ENCODE data around the gene RIMBP2.

The RIMBP2 gene

DNA sequence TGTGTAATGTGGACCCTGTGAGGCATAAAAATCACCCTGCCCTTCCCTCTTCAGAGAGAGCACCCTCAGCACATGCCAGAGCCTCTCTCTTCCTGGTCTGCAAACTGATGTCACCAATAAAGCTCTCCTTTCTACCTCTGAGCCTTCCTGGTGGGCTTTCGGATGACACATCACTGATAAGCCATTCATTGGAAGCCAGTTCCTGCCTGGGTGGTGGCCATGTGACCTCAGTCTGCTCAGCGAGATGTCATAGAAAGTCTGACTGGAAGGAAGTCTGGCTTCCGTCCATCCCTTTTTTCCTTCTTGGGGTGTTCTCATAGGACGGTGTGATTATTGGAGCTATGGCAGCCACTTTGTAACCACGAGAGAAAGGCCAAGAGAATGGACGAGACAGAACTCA is 282.7 kb downstream of the RIMBP2 start:
- Histone ChIP-seq H3K36me3 (ENCODE audit: control insufficient read depth, insufficient read depth, low read length) (no peaks in the 10 kb centered on the region), H3K4me3 (ENCODE audit: extremely low read depth, insufficient read depth, low read length, poor library complexity, severe bottlenecking) (no peak overlapping the region), H3K27ac (ENCODE audit: low read depth, low read length, severe bottlenecking) (no peak overlapping the region), H3K9me3 (ENCODE audit: control insufficient read depth, low read length) (no peaks in the 10 kb centered on the region), H3K4me1 (ENCODE audit: control insufficient read depth, insufficient read depth, low read length, poor library complexity, severe bottlenecking) (no peaks in the 10 kb centered on the region)
- whole genome bisulfite sequencing, 2 experiments (ENCODE audit: insufficient coverage in 2 of 2): 80 to 90% methylated on average over 3 to 4 of the region's 6 CpGs

DNA sequence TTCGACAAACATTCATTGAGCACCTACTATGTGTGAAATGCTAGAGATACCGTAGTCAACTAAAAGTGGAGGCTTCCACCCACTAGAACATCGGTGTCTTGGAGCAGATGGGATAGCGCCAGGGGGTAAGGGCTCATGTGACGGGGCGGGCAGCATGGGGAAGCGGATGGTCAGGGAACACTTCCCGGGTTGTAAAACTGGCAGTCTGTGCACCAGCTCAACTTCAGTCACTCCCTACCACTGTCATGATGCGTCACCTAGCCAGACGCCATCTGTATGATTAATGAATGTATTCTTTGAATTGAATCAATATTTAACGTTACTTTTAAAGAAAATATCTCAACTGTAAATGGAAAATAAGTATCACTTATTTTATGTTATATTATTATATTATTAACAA is 284.9 kb downstream of the RIMBP2 start:
- Histone ChIP-seq H3K27ac (ENCODE audit: low read depth, low read length, severe bottlenecking) (no peak overlapping the region), H3K4me1 (ENCODE audit: control insufficient read depth, insufficient read depth, low read length, poor library complexity, severe bottlenecking) (no peaks in the 10 kb centered on the region)
- 83 to 92% methylated on average over 3 to 8 of the region's 11 CpGs for WGBS, 2 experiments (ENCODE audit: insufficient coverage in 2 of 2)

DNA sequence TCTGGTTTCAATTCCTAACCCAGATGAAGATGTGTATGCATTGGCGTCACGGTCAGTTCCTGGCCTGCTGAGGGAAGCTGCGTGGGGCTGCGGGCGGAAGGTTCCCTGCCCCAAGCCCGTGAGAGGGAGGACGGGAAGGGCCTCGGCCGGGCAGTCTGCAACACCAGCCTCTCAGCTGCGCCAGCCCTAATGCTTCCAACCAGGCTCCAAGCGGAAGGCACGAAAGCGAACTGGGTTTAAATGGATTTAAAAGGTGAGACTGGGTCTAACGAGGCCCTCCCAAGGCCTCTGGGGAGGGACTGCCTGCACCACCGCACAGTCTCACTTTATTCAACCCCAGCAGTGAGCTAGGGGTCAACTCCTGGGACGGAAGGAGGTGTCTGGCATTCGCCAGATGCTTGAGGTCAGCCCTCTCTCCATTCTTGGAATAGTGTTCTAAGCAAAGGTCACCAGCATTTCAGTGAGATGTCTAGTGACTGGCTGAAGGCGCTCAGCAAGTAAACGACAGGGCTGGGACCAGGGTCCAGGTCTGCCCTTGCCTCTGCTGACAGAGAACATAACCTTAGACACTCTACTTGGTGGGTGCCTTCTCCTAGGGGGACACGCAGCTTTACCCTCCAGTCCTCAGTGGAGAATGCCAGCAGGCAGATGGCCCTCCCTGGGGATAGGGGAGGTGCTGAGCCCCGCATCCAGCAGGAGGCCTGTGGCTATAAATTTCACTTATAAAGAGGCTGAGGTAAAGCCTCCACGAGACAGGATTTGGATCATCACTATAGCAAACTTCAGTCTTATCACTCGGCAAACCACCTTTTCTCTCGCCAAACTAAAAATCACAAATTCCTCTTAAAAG is 286.2 kb downstream of the RIMBP2 start:
- H3K27ac ChIP-seq (ENCODE audit: low read depth, low read length, severe bottlenecking): no peak overlapping the region
- H3K9me3 ChIP-seq (ENCODE audit: control insufficient read depth, low read length): no peaks in the 10 kb centered on the region
- 91% methylated on average over 21 to 23 of the region's 24 CpGs for WGBS, 2 experiments (ENCODE audit: insufficient coverage in 2 of 2)
- H3K36me3 ChIP-seq (ENCODE audit: control insufficient read depth, insufficient read depth, low read length): no peaks in the 10 kb centered on the region
- no peak overlapping the region for H3K4me3 ChIP-seq (ENCODE audit: extremely low read depth, insufficient read depth, low read length, poor library complexity, severe bottlenecking)
- H3K4me1 ChIP-seq (ENCODE audit: control insufficient read depth, insufficient read depth, low read length, poor library complexity, severe bottlenecking): no peaks in the 10 kb centered on the region

More for the DNA sequence above, 284.9 kb downstream of the RIMBP2 start:
- no peaks in the 10 kb centered on the region for H3K36me3 ChIP-seq (ENCODE audit: control insufficient read depth, insufficient read depth, low read length)
- H3K4me3 ChIP-seq (ENCODE audit: extremely low read depth, insufficient read depth, low read length, poor library complexity, severe bottlenecking): no peak overlapping the region
- H3K9me3 ChIP-seq (ENCODE audit: control insufficient read depth, low read length): no peaks in the 10 kb centered on the region

DNA sequence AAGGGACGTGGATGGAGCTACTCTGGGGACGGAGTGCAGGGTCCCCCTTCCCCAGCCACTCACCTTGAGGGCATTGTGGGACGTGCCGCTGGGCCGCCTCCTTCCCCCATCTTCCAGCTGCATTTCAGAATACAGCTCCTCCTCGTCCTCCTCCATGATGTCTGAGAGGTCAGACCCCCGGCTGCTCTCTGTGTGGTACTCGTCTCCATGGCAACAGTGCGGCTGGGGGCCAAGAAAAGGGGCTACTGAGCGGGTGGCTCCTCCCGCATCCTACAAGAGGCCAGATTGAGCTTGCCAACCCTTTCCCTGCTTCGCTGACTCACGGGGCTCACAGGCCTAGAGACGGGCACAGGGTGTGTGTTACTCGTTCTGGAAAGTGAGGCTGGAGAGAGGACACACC is 288.0 kb downstream of the RIMBP2 start:
- H3K9me3 ChIP-seq (ENCODE audit: control insufficient read depth, low read length): no peaks in the 10 kb centered on the region
- no peak overlapping the region for H3K27ac ChIP-seq (ENCODE audit: low read depth, low read length, severe bottlenecking)
- no peaks in the 10 kb centered on the region for H3K4me1 ChIP-seq (ENCODE audit: control insufficient read depth, insufficient read depth, low read length, poor library complexity, severe bottlenecking)
- H3K4me3 ChIP-seq (ENCODE audit: extremely low read depth, insufficient read depth, low read length, poor library complexity, severe bottlenecking): no peak overlapping the region
- no peaks in the 10 kb centered on the region for H3K36me3 ChIP-seq (ENCODE audit: control insufficient read depth, insufficient read depth, low read length)
- 69 to 81% methylated on average over 13 to 15 of the region's 15 CpGs for WGBS, 2 experiments (ENCODE audit: insufficient coverage in 2 of 2)

DNA sequence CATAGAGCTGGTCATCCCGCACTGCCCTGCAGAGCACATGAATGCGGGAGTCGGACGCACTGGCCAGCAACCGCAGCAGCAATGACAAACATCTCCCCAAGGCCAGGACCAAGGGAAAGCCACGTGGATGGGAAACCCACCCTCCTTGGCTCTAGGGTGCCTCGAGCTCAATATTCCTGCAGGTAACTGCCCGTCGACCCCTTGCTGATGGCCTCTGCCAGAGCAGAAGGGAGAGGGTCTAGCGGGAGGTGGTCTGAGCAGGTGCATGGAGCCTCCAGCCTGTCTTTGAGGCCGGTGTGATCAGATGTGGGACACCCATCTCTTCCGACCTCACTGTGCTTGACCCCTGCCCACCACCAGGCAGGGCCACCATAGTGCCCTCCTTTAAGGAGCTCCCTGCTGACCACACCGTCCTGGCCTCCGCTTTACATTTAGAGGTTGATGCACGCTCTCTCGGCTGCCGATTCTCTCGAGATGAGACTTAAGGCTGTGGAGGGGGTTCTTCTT is 288.7 kb downstream of the RIMBP2 start:
- Histone ChIP-seq H3K27ac (ENCODE audit: low read depth, low read length, severe bottlenecking) (no peak overlapping the region), H3K9me3 (ENCODE audit: control insufficient read depth, low read length) (no peaks in the 10 kb centered on the region), H3K36me3 (ENCODE audit: control insufficient read depth, insufficient read depth, low read length) (no peaks in the 10 kb centered on the region), H3K4me3 (ENCODE audit: extremely low read depth, insufficient read depth, low read length, poor library complexity, severe bottlenecking) (no peak overlapping the region), H3K4me1 (ENCODE audit: control insufficient read depth, insufficient read depth, low read length, poor library complexity, severe bottlenecking) (no peaks in the 10 kb centered on the region)
- 90 to 97% methylated on average over 12 to 13 of the region's 18 CpGs for WGBS, 2 experiments (ENCODE audit: insufficient coverage in 2 of 2)

DNA sequence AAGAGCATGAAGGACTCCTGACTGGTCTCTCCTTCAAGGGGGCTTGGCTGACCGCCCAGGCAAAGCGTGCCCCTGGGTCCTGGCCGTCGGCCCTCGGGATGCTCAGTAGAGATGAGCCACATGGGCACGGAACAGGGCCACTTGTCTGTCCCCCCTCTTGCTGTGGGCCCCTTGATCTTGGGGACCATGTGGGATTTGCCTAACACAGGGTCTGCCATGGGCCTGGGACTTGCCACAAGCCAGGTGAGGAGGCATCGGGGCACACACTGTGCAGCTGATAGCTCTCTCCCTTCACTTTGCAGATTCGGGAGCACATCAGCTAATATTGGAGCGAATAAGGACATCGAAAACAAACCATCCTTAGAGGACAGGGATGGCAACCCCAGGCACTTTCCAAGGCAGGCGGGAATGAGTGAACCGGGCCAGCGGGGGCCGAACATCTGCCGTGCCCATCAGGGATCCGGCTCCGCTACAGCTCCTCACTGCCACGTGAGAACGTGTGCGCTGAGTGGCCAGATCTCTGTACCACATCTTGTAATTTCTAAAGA is 290.3 kb downstream of the RIMBP2 start:
- Histone ChIP-seq H3K4me3 (ENCODE audit: extremely low read depth, insufficient read depth, low read length, poor library complexity, severe bottlenecking) (no peak overlapping the region), H3K36me3 (ENCODE audit: control insufficient read depth, insufficient read depth, low read length) (no peaks in the 10 kb centered on the region), H3K27ac (ENCODE audit: low read depth, low read length, severe bottlenecking) (no peak overlapping the region), H3K9me3 (ENCODE audit: control insufficient read depth, low read length) (no peaks in the 10 kb centered on the region), H3K4me1 (ENCODE audit: control insufficient read depth, insufficient read depth, low read length, poor library complexity, severe bottlenecking) (no peaks in the 10 kb centered on the region)
- WGBS, 2 experiments (ENCODE audit: insufficient coverage in 2 of 2): 92 to 98% methylated on average over 16 of the region's 20 CpGs

DNA sequence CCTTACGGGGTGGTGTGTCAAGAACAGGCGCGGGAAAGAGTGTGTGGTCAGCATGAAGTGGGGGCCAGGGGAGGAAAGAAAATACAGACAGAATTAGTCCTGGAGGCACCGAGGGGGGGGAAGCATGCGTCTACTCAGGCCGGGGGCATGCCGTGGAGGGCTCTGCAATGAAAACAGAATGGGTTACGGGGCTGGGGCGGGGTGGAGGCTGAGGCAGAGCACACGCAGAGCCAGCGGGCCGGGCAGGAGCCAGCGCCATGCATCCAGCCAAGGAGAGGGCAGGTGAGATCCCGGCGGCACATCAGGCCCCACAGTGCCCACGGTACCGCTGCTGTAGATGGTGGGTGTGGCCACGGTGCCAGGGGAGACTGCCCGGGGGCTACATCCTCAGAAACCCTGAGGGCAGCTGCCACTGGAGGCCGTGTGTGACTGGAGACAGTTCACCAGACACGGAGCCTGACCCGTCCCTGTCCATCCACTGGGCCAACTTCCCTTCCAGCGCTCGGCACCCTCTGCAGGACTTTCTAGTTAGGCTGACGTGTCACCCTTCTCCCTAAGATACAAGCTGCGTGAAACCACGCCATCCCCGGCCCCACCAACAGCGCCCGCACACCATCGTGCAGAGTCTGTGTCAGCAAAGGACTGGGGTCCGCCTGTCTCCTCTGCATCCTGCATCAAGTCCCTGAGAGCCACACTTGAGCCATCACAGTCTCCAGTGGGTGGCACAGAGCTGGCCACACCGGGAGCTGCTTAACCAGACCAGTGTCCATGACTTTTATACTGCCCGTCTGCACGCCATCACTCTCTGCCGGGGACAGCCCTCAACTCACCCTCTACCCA is 291.0 kb downstream of the RIMBP2 start:
- Histone ChIP-seq H3K27ac (ENCODE audit: low read depth, low read length, severe bottlenecking) (no peak overlapping the region), H3K36me3 (ENCODE audit: control insufficient read depth, insufficient read depth, low read length) (no peaks in the 10 kb centered on the region)
- 91 to 92% methylated on average over 30 to 36 of the region's 36 CpGs for WGBS, 2 experiments (ENCODE audit: insufficient coverage in 2 of 2)

DNA sequence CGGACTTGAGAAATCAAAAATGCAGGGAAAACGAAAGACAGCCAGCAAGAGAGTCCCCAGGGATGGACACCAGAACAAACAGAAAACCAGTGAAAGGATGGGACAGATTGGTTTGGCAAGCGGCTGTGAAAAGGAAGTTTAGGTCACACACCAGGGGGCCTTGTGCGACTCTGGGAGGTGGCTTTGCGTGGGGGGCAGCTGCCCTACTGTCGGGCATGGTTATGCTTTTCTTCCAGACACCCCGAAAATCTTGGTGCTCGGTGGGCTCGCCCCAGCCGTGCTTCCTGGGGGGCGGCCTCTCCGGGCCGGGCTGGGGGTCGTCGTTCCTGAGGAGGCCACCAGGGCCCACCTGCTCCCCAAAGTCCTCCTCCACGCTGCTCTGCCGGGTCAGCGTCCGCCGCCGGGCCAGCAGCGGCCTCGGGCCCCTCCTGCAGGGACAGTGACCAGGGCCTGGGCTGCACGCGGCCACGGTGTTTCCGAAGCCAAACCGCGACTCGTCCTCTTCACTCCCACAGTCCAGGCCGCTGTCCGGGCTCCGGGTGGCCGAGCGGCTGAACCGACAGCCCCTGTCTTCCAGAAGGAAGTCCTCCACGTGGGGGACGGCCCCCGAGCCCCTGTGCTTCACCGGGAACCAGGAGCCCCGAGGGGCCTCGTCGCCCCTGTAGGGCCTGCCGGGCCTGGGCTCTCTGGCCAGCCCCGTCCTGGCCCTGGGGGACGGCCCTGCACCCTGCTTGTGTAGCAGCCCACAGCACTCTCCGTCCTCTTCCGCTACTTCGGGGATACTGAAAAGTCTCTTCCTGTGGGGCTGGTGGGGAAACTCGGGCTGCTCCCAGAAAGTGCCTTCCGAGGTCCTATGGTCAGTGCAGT is 291.9 kb downstream of the RIMBP2 start:
- Histone ChIP-seq H3K4me1 (ENCODE audit: control insufficient read depth, insufficient read depth, low read length, poor library complexity, severe bottlenecking) (no peaks in the 10 kb centered on the region), H3K36me3 (ENCODE audit: control insufficient read depth, insufficient read depth, low read length) (no peaks in the 10 kb centered on the region), H3K27ac (ENCODE audit: low read depth, low read length, severe bottlenecking) (no peak overlapping the region), H3K4me3 (ENCODE audit: extremely low read depth, insufficient read depth, low read length, poor library complexity, severe bottlenecking) (no peak overlapping the region), H3K9me3 (ENCODE audit: control insufficient read depth, low read length) (no peaks in the 10 kb centered on the region)
- WGBS, 2 experiments (ENCODE audit: insufficient coverage in 2 of 2): 93 to 94% methylated on average over 47 to 51 of the region's 51 CpGs

More for the DNA sequence above, 291.0 kb downstream of the RIMBP2 start:
- Histone ChIP-seq H3K4me1 (ENCODE audit: control insufficient read depth, insufficient read depth, low read length, poor library complexity, severe bottlenecking) (no peaks in the 10 kb centered on the region), H3K4me3 (ENCODE audit: extremely low read depth, insufficient read depth, low read length, poor library complexity, severe bottlenecking) (no peak overlapping the region), H3K9me3 (ENCODE audit: control insufficient read depth, low read length) (no peaks in the 10 kb centered on the region)

DNA sequence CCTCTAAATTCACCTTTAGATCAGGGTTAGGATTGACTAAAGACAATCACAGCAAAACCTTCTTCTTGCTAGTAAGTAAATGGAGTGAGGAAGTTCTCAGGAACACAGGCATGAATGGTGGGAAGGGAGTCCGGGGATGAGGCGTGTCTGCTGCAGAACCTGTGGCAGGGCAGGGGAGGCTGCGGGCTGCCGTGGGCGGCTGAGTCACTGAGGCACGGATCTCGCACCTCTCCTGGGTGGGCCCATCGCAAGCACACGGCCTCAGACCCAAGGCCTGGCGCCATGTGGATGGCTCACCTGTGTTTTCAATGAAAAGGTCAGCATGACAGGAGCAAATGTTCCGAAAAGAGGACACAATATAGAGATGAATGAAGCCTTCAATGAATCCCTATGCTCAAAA is 293.0 kb downstream of the RIMBP2 start:
- Histone ChIP-seq H3K4me3 (ENCODE audit: extremely low read depth, insufficient read depth, low read length, poor library complexity, severe bottlenecking) (no peak overlapping the region), H3K9me3 (ENCODE audit: control insufficient read depth, low read length) (no peaks in the 10 kb centered on the region), H3K4me1 (ENCODE audit: control insufficient read depth, insufficient read depth, low read length, poor library complexity, severe bottlenecking) (no peaks in the 10 kb centered on the region), H3K36me3 (ENCODE audit: control insufficient read depth, insufficient read depth, low read length) (no peaks in the 10 kb centered on the region), H3K27ac (ENCODE audit: low read depth, low read length, severe bottlenecking) (no peak overlapping the region)
- 95 to 96% methylated on average over 8 to 10 of the region's 11 CpGs for WGBS, 2 experiments (ENCODE audit: insufficient coverage in 2 of 2)

DNA sequence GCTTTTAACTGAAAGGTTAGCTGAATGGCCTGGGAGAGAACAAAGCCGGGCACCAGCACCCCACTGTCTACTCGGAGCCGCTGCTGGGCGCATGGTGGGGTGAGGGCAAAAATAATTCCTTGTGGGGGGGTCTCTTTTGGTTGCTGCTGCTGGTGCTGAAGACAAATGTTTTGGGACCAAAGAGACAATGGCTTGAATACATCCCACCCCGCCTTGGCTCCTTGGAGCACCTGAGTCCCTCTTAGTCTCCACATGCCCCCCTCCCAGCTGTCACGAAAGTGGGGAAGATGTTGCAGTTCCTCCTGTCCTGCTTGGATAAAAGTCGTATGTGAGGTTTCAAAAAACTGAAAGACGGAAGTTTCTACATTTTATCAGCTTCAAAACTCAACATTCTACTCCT is 293.4 kb downstream of the RIMBP2 start:
- no peak overlapping the region for H3K4me3 ChIP-seq (ENCODE audit: extremely low read depth, insufficient read depth, low read length, poor library complexity, severe bottlenecking)
- 84 to 95% methylated on average over 6 to 8 of the region's 8 CpGs for whole genome bisulfite sequencing, 2 experiments (ENCODE audit: insufficient coverage in 2 of 2)
- H3K27ac ChIP-seq (ENCODE audit: low read depth, low read length, severe bottlenecking): no peak overlapping the region
- H3K4me1 ChIP-seq (ENCODE audit: control insufficient read depth, insufficient read depth, low read length, poor library complexity, severe bottlenecking): no peaks in the 10 kb centered on the region
- no peaks in the 10 kb centered on the region for H3K9me3 ChIP-seq (ENCODE audit: control insufficient read depth, low read length)
- no peaks in the 10 kb centered on the region for H3K36me3 ChIP-seq (ENCODE audit: control insufficient read depth, insufficient read depth, low read length)
